H1 (cell line): ENCODE data around the gene ZNF48. TPM values are rescaled to one million over a fixed set of nuclear protein-coding genes. Genes with fewer than 3 reads are reported as not detected.

Experiments used
- ASH2L ChIP-seq: fragments of 200-600, 300-600 bp; sonication (generic); IDR thresholded peaks from one replicate; pipeline ENCODE4 v1.7.1; 2017; ENCODE audit warnings: low read length
- BCL11A ChIP-seq, 2 experiments: IDR thresholded peaks; one replicate each; pipeline ENCODE4 v1.6.1; 2011; ENCODE audit warnings: low read depth in 2 of 2, low read length in 2 of 2, mild to moderate bottlenecking in 2 of 2
- EGR1 ChIP-seq: IDR thresholded peaks from 2 replicates; pipeline ENCODE4 v1.6.1; 2011; ENCODE audit warnings: low read depth, low read length, borderline replicate concordance
- POLR2A ChIP-seq, 2 experiments: IDR thresholded peaks; 1 replicate in 1 of 2; 2 replicates in 1 of 2; pipeline ENCODE4 v1.6.1; 2011; ENCODE audit warnings: low read depth in 2 of 2, low read length in 2 of 2, mild to moderate bottlenecking in 2 of 2; ENCODE audit errors: control extremely low read depth in 1 of 2
- POLR2AphosphoS5 ChIP-seq: IDR thresholded peaks from 2 replicates; pipeline ENCODE4 v1.6.1; 2011; ENCODE audit warnings: low read depth, low read length
- SAP30 ChIP-seq: fragments of 300-600 bp; sonication (generic); IDR thresholded peaks from 2 replicates; pipeline ENCODE4 v1.7.1; 2012; ENCODE audit warnings: low read length, moderate library complexity, mild to moderate bottlenecking, inconsistent platforms; ENCODE audit not compliant: insufficient read depth, insufficient replicate concordance
- SIRT6 ChIP-seq: IDR thresholded peaks from one replicate; pipeline ENCODE4 v1.7.1; 2012; ENCODE audit warnings: low read length, inconsistent platforms
- TAF1 ChIP-seq: IDR thresholded peaks from 2 replicates; pipeline ENCODE4 v1.6.1; 2011; ENCODE audit warnings: mild to moderate bottlenecking, low read depth, low read length
- polyA plus RNA-seq, 7 experiments: library from polyadenylated mRNA; depleted of rRNA in 3 of 7; stranded (reverse) in 5 of 7; unstranded in 2 of 7; fragments of >200 nt in 5 of 7; fragments of 200-250 nt in 2 of 7; gene quantifications; 1 replicate in 5 of 7; 2 replicates in 1 of 7; 4 replicates in 1 of 7; pipeline versions ENCODE4 v1.2.1 to v1.2.3, GENCODE V29; 2011 to 2013; ENCODE audit warnings: missing spikeins in 2 of 7, mixed read lengths in 2 of 7
- total RNA-seq: library from RNA; stranded (reverse); fragmentation: NEBNext Ultra II Directional; extraction: Animal tissue kit (Norgen Biotek cat#: 25700); gene quantifications from 2 replicates; pipeline ENCODE4 v1.2.1, GENCODE V29; 2021
- TF ChIP-seq, protein P1 (sequence below): IDR thresholded peaks from 2 replicates; pipeline ENCODE4 v1.6.1; 2011; ENCODE audit warnings: low read depth, mild to moderate bottlenecking, low read length; ENCODE audit not compliant: insufficient read depth

Gene ZNF48
- total and polyA plus RNA-seq, 2 of the 8 experiments (the other 6 are each of a cell fraction or from before 2014, with no cell fraction given) = 30.4 to 41.2 TPM

GRCh38 chr16:30377812-30378235 is 17.4 kb upstream of the ZNF48 start (continued):
- peak; percentile 55; the same call in 1 of the 2 replicates for TF ChIP-seq POLR2AphosphoS5
- no peak for TF ChIP-seq BCL11A (IDR thresholded peaks at IDR 0.05; ENCODE audit: low read depth in 2 of 2, low read length in 2 of 2)
- no peak for TF ChIP-seq SAP30
- TF ChIP-seq ASH2L = peak; percentile 96
- TF ChIP-seq TAF1 = 0 out of 2 replicates have a peak, but pooled peaks have one; percentile 56
- TF ChIP-seq SIRT6 = no peak
- TF ChIP-seq EGR1 = peak; percentile 90
- TF ChIP-seq, protein P1, sequence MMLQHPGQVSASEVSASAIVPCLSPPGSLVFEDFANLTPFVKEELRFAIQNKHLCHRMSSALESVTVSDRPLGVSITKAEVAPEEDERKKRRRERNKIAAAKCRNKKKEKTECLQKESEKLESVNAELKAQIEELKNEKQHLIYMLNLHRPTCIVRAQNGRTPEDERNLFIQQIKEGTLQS = no peak
- TF ChIP-seq POLR2A (IDR thresholded peaks at IDR 0.05; ENCODE audit: control extremely low read depth in 1 of 2, low read depth in 2 of 2, low read length in 2 of 2) = peak; percentile 61 to 63
